ENCODE measurements around the gene ZNF594. TPM values are rescaled to one million over a fixed set of nuclear protein-coding genes. Genes with fewer than 3 reads are reported as not detected.

ZNF594 gene
- total and polyA plus RNA-seq, 2 of the 13 experiments (the other 11 are each of a cell fraction or from before 2014, with no cell fraction given): 2.9 to 9.6 TPM

GRCh38 chr17:5191541-5192417, at the start of gene ZNF594 (continued):
- TF ChIP-seq PRDM15 (CRISPR knock-in tag; IDR thresholded peaks at IDR 0.05): no peak
- no peak for TF ChIP-seq ZNF710 (CRISPR knock-in tag; IDR thresholded peaks at IDR 0.05; ENCODE audit: borderline replicate concordance)
- TF ChIP-seq DMTF1 (CRISPR knock-in tag; IDR thresholded peaks at IDR 0.05): no peak
- TF ChIP-seq ZNF205 (CRISPR knock-in tag; IDR thresholded peaks at IDR 0.05): no peak
- TF ChIP-seq ZNF431 (CRISPR knock-in tag; IDR thresholded peaks at IDR 0.05; ENCODE audit: borderline replicate concordance, low read depth): no peak
- TF ChIP-seq ZNF260 (CRISPR knock-in tag; IDR thresholded peaks at IDR 0.05; ENCODE audit: borderline replicate concordance, low read depth): no peak
- no peak for TF ChIP-seq KAT7 (CRISPR knock-in tag; IDR thresholded peaks at IDR 0.05; ENCODE audit: borderline replicate concordance)
- TF ChIP-seq PLRG1 (conservative IDR thresholded peaks at IDR 0.05): no peak
- TF ChIP-seq ZSCAN20 (CRISPR knock-in tag; IDR thresholded peaks at IDR 0.05; ENCODE audit: borderline replicate concordance): no peak
- TF ChIP-seq SOX13 (IDR thresholded peaks at IDR 0.05): no peak
- 0 out of 4 replicates have a peak, but pooled peaks of 1 of the 2 experiments have one; percentile 8 for TF ChIP-seq SOX13 (CRISPR knock-in tag; conservative IDR thresholded peaks at IDR 0.05 in 1 of 2, IDR thresholded peaks at IDR 0.05 in 1 of 2)
- TF ChIP-seq THAP11 (CRISPR knock-in tag; IDR thresholded peaks at IDR 0.05): peak; percentile 92
- TF ChIP-seq POGK (CRISPR knock-in tag; conservative IDR thresholded peaks at IDR 0.05): no peak
- TF ChIP-seq STAT5B (CRISPR knock-in tag; IDR thresholded peaks at IDR 0.05): no peak
- no peak for TF ChIP-seq ATF7-NPFF (CRISPR knock-in tag; IDR thresholded peaks at IDR 0.05; ENCODE audit: low read depth)
- TF ChIP-seq KDM1A (CRISPR knock-in tag; IDR thresholded peaks at IDR 0.05): no peak
